Natural killer cell (primary cell): ENCODE measurements around the gene DLG5. TPM values are rescaled to one million over a fixed set of nuclear protein-coding genes. Genes with fewer than 3 reads are reported as not detected.
A peak's percentile ranks its signal among the peaks of the same experiment; 100 is the strongest.

Experiments
- ATAC-seq, 3 donors: fragments of 150-1000 bp in 2 of 3; fragments of 200-7000 bp in 1 of 3; cut with Tn5 transposase; 1 replicate in 1 of 3; 2 replicates in 2 of 3; pipeline ENCODE4 v1.10.0; 2021; ENCODE audit warnings: mild to moderate bottlenecking in 2 of 3, moderate library complexity in 2 of 3
- DNase-seq, 2 donors: peaks; one replicate each; pipeline versions ENCODE4 v3.0.0 to v3.0.0-alpha.2; 2013 to 2021; ENCODE audit warnings: mixed read lengths in 1 of 2
- H3K27ac ChIP-seq: one replicate; pipeline ENCODE4 v1.5.1; 2013; ENCODE audit warnings: mild to moderate bottlenecking, low read length
- H3K27me3 ChIP-seq: one replicate; pipeline ENCODE4 v1.6.1; 2013; ENCODE audit warnings: low read length; ENCODE audit not compliant: control insufficient read depth, insufficient read depth
- H3K36me3 ChIP-seq: one replicate; pipeline ENCODE4 v1.6.1; 2013; ENCODE audit warnings: low read length; ENCODE audit not compliant: control insufficient read depth, insufficient read depth
- H3K4me1 ChIP-seq: one replicate; pipeline ENCODE4 v1.6.1; 2013; ENCODE audit warnings: low read length; ENCODE audit not compliant: control insufficient read depth, insufficient read depth
- H3K4me3 ChIP-seq: one replicate; pipeline ENCODE4 v1.5.1; 2013; ENCODE audit warnings: low read length
- H3K9me3 ChIP-seq: one replicate; pipeline ENCODE4 v1.6.1; 2013; ENCODE audit warnings: low read length; ENCODE audit not compliant: control insufficient read depth, insufficient read depth
- H3K27ac Mint-ChIP-seq, 2 donors: one replicate each; pipeline ENCODE4 v1.8.0; 2022; ENCODE audit warnings: mild to moderate bottlenecking in 2 of 2, mixed read lengths in 2 of 2, moderate library complexity in 1 of 2
- H3K27me3 Mint-ChIP-seq, 2 donors: one replicate each; pipeline ENCODE4 v1.8.0; 2022; ENCODE audit warnings: low read depth in 2 of 2, mixed read lengths in 2 of 2
- H3K36me3 Mint-ChIP-seq: one replicate; pipeline ENCODE4 v1.8.0; 2022; ENCODE audit warnings: mixed read lengths
- H3K4me1 Mint-ChIP-seq, 2 donors: one replicate each; pipeline ENCODE4 v1.8.0; 2022; ENCODE audit warnings: mixed read lengths in 2 of 2
- H3K4me3 Mint-ChIP-seq: one replicate; pipeline ENCODE4 v1.8.0; 2022; ENCODE audit warnings: mild to moderate bottlenecking, moderate library complexity, mixed read lengths
- H3K9me3 Mint-ChIP-seq, 2 donors: one replicate each; pipeline ENCODE4 v1.8.0; 2022; ENCODE audit warnings: mixed read lengths in 2 of 2
- WGBS: methylation state at CpG from one replicate; pipeline ENCODE4 v1.1.7; 2013; ENCODE audit warnings: missing lambda C conversion rate; ENCODE audit not compliant: insufficient coverage; 5-methylcytosine and 5-hydroxymethylcytosine counted together
- intact Hi-C: fragments of 100-400 bp; cut with micrococcal nuclease; formaldehyde crosslinking; loops from one replicate; pipeline ENCODE4 v1.14.2; 2022
- total RNA-seq, 4 donors: library from RNA; stranded (reverse); fragments of 120-200 nt in 1 of 4; gene quantifications; one replicate each; pipeline versions ENCODE4 v1.2.3 to v1.2.4, GENCODE V29; 2013 to 2022
- TF ChIP-seq, protein P1 (sequence below): fragments of 200-600 bp; IDR thresholded peaks from one replicate; pipeline ENCODE4 v1.8.0; 2022; ENCODE audit warnings: antibody characterized with exemption

DLG5 gene
- total RNA-seq, 3 donors from 2014 or later (not counting 1 experiment from before 2014, with no cell fraction given): 52.8 to 75.0 (median 52.9) TPM

DNA sequence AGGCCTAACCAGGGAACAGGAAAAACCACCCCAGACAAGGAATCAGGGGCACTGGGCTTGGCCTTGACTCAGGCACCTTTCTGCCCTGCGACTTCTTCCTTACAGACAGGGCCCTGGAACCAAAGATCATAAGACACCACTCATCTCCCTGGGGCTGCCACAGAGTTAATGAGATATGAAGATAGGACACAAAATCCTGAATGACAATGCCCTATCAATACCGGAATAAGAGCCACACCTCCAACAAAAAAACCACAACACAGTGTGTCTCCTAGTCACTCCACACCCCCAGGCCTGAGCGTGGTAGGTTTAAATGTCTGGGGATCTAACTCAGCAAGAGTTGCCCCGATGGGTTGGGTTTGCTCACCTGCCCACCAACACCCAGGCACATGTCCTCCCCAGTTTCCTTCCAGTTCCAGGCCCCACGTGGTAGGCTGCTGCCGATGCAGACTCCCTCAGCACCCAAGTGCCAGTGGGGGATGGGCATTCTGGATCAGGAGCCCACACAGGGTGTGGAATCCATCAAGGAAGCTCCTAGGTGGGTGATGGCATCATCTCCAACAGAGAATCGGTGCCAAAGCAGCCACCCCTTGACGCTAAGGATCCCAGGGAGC lies 3.9 kb downstream of the DLG5 start:
- WGBS: 85% methylated on average over 7 of the region's 8 CpGs
- Mint-ChIP-seq H3K9me3 (no peaks in the 10 kb centered on the region), H3K4me1 (peaks cover 38 to 48% of the 10 kb centered on the region in 2 donors), H3K36me3 (no peaks in the 10 kb centered on the region), H3K27me3 (peaks cover 3% of the 10 kb centered on the region in 2 donors), H3K27ac (no peak overlapping the region), H3K4me3 (no peak overlapping the region)
- intact Hi-C loops: no loop called here
- TF ChIP-seq, protein P1, sequence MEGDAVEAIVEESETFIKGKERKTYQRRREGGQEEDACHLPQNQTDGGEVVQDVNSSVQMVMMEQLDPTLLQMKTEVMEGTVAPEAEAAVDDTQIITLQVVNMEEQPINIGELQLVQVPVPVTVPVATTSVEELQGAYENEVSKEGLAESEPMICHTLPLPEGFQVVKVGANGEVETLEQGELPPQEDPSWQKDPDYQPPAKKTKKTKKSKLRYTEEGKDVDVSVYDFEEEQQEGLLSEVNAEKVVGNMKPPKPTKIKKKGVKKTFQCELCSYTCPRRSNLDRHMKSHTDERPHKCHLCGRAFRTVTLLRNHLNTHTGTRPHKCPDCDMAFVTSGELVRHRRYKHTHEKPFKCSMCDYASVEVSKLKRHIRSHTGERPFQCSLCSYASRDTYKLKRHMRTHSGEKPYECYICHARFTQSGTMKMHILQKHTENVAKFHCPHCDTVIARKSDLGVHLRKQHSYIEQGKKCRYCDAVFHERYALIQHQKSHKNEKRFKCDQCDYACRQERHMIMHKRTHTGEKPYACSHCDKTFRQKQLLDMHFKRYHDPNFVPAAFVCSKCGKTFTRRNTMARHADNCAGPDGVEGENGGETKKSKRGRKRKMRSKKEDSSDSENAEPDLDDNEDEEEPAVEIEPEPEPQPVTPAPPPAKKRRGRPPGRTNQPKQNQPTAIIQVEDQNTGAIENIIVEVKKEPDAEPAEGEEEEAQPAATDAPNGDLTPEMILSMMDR: no peak
- no peak for DNase-seq
- Histone ChIP-seq H3K27me3 (peaks cover 10% of the 10 kb centered on the region), H3K4me3 (no peak overlapping the region), H3K4me1 (peaks cover 17% of the 10 kb centered on the region), H3K27ac (no peak overlapping the region), H3K36me3 (no peaks in the 10 kb centered on the region), H3K9me3 (no peaks in the 10 kb centered on the region)
- no peak for ATAC-seq

DNA sequence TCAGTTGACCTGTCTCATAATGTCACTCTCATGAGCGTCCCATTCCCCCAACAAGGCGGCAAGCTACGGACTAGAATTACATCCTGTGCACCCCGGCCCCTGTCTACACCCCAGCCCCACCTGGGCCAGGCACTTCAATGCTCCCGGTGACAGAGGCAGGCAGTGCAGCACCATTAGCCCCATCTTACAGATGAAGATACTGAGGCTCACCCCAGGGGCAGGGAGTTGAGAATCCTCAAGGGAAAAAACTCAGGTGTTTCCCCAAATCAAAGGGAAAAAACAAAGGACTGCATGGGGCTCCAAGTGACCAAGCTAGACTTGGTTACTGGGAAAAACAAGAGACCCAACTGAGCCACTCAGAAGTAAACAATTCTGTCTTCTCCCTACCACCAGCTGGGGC lies 4.5 kb downstream of the DLG5 start:
- H3K4me1 Mint-ChIP-seq: peaks cover 32 to 42% of the 10 kb centered on the region in 2 donors
- H3K4me3 Mint-ChIP-seq: no peak overlapping the region
- no peaks in the 10 kb centered on the region for H3K9me3 ChIP-seq
- H3K27me3 ChIP-seq: peaks cover 10% of the 10 kb centered on the region
- peaks cover 11% of the 10 kb centered on the region for H3K4me1 ChIP-seq
- H3K27ac ChIP-seq: no peak overlapping the region
- H3K9me3 Mint-ChIP-seq: no peaks in the 10 kb centered on the region
- no peak overlapping the region for H3K4me3 ChIP-seq
- no peaks in the 10 kb centered on the region for H3K36me3 ChIP-seq
- no peaks in the 10 kb centered on the region for H3K27me3 Mint-ChIP-seq
- ATAC-seq: no peak
- DNase-seq: no peak
- intact Hi-C loops: no loop called here
- no peak overlapping the region for H3K27ac Mint-ChIP-seq
- TF ChIP-seq, protein P1: no peak
- no peaks in the 10 kb centered on the region for H3K36me3 Mint-ChIP-seq
- WGBS: 95% methylated on average over 5 of the region's 5 CpGs

DNA sequence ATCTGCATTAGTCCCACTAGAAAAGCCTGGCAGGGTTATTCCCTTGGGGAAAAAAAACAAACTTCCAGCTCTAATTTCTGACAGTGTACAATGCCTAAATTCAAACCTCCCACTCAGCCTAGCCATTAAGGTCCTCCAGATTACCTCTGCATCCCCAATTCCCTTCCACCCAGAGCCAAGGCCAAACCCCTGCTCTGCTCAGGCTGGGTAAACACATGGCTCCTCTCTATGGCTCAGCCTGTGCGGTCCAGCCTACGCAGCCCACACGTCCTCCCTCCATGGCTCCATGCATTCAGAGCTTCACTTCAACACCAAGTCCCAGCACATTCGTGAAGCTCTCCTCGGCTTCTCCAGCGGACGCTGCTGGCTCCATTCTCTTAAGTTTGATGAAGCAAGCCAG lies 5.2 kb downstream of the DLG5 start:
- TF ChIP-seq, protein P1: no peak
- peak overlapping the region in 1 of 2 donors; percentile 49 for H3K27ac Mint-ChIP-seq
- Histone ChIP-seq H3K4me3 (no peak overlapping the region), H3K27me3 (peaks cover 10% of the 10 kb centered on the region), H3K9me3 (no peaks in the 10 kb centered on the region), H3K27ac (no peak overlapping the region), H3K4me1 (peaks cover 11% of the 10 kb centered on the region), H3K36me3 (no peaks in the 10 kb centered on the region)
- 79% methylated on average over 7 of the region's 7 CpGs for WGBS
- H3K27me3 Mint-ChIP-seq: no peaks in the 10 kb centered on the region
- H3K4me1 Mint-ChIP-seq: peaks cover 32 to 42% of the 10 kb centered on the region in 2 donors
- no peak overlapping the region for H3K4me3 Mint-ChIP-seq
- H3K36me3 Mint-ChIP-seq: no peaks in the 10 kb centered on the region
- H3K9me3 Mint-ChIP-seq: no peaks in the 10 kb centered on the region
- intact Hi-C loops: no loop called here
- ATAC-seq (no peak), DNase-seq (no peak)

DNA sequence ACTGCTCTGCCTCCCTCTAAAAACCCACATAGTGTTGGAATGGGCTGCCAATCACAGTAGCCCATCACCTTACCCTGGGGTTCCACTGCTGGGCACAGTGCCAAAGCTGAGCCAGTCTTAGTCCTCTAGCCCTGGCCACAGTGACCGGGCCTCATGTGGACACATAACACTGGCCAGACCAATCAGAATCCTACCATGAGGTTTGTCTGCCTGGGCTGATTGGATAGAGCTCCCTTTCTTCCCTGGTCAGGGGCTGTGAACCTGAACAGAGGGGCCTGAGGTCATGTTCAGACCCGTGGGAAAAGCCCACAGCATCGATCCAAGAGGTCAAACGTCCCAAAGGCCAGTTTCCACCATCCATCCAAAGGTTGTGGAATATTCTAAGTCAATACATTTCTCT lies 6.1 kb downstream of the DLG5 start:
- no peak overlapping the region for H3K27ac ChIP-seq
- H3K4me3 ChIP-seq: no peak overlapping the region
- Mint-ChIP-seq H3K4me3 (no peak overlapping the region), H3K27ac (peak overlapping the region in 1 of 2 donors; percentile 49), H3K9me3 (no peaks in the 10 kb centered on the region), H3K27me3 (no peaks in the 10 kb centered on the region), H3K4me1 (peaks cover 31 to 40% of the 10 kb centered on the region in 2 donors), H3K36me3 (no peaks in the 10 kb centered on the region)
- H3K9me3 ChIP-seq: no peaks in the 10 kb centered on the region
- H3K27me3 ChIP-seq: peaks cover 6% of the 10 kb centered on the region
- DNase-seq (no peak), ATAC-seq (no peak)
- peaks cover 4% of the 10 kb centered on the region for H3K4me1 ChIP-seq
- no peaks in the 10 kb centered on the region for H3K36me3 ChIP-seq
- intact Hi-C loops: no loop called here
- TF ChIP-seq, protein P1: no peak
- WGBS: 60% methylated on average over 4 of the region's 4 CpGs
